ENCODE measurements around the gene SHISA6. TPM values are rescaled to one million over a fixed set of nuclear protein-coding genes. Genes with fewer than 3 reads are reported as not detected.

SHISA6 gene
- total RNA-seq, 1 donor from 2014 or later, result not detected

DNA sequence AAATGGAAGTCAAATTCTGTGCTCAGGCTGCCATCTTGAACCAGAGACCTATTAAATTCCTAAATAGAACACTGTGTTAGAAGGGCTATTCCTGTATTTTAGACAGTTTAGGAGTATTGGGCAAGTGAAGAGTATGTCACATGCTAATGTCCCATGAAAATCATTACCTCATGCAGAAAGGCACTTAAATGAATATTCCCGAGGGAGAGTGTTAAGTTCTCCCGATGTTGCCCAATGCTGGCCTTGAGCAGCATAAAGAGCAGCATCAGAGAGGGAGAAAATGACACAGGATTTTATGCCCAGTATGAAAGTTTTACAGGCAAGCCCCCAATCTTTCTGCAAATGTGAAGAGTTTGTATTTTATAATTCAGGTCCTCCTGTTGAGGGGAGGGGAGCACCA lies 28.2 kb upstream of the SHISA6 start:
- peaks cover 47% of the 10 kb centered on the region for H3K9me3 Mint-ChIP-seq (ENCODE audit: unreplicated experiment)
- TF ChIP-seq, protein P1, sequence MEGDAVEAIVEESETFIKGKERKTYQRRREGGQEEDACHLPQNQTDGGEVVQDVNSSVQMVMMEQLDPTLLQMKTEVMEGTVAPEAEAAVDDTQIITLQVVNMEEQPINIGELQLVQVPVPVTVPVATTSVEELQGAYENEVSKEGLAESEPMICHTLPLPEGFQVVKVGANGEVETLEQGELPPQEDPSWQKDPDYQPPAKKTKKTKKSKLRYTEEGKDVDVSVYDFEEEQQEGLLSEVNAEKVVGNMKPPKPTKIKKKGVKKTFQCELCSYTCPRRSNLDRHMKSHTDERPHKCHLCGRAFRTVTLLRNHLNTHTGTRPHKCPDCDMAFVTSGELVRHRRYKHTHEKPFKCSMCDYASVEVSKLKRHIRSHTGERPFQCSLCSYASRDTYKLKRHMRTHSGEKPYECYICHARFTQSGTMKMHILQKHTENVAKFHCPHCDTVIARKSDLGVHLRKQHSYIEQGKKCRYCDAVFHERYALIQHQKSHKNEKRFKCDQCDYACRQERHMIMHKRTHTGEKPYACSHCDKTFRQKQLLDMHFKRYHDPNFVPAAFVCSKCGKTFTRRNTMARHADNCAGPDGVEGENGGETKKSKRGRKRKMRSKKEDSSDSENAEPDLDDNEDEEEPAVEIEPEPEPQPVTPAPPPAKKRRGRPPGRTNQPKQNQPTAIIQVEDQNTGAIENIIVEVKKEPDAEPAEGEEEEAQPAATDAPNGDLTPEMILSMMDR (IDR thresholded peaks at IDR 0.05), result no peak
- no peaks in the 10 kb centered on the region for H3K36me3 Mint-ChIP-seq (ENCODE audit: unreplicated experiment)

GRCh38 chr17:11216976-11217375 lies 24.0 kb upstream of the SHISA6 start:
- DNase-seq (ENCODE audit: extremely low spot score, unreplicated experiment), result no peak
- Mint-ChIP-seq H3K9me3 (ENCODE audit: unreplicated experiment) (peaks cover 25% of the 10 kb centered on the region), H3K36me3 (ENCODE audit: unreplicated experiment) (no peaks in the 10 kb centered on the region), H3K27ac (ENCODE audit: unreplicated experiment) (no peak overlapping the region), H3K4me3 (ENCODE audit: unreplicated experiment) (no peak overlapping the region), H3K27me3 (ENCODE audit: unreplicated experiment) (no peaks in the 10 kb centered on the region), H3K4me1 (ENCODE audit: unreplicated experiment) (no peaks in the 10 kb centered on the region)
- TF ChIP-seq, protein P1 (IDR thresholded peaks at IDR 0.05), result no peak

More for the DNA sequence above, 28.2 kb upstream of the SHISA6 start:
- H3K4me1 Mint-ChIP-seq (ENCODE audit: unreplicated experiment), result no peaks in the 10 kb centered on the region
- DNase-seq (ENCODE audit: extremely low spot score, unreplicated experiment), result no peak
- no peaks in the 10 kb centered on the region for H3K27me3 Mint-ChIP-seq (ENCODE audit: unreplicated experiment)
- H3K27ac Mint-ChIP-seq (ENCODE audit: unreplicated experiment), result no peak overlapping the region
- H3K4me3 Mint-ChIP-seq (ENCODE audit: unreplicated experiment), result no peak overlapping the region

DNA sequence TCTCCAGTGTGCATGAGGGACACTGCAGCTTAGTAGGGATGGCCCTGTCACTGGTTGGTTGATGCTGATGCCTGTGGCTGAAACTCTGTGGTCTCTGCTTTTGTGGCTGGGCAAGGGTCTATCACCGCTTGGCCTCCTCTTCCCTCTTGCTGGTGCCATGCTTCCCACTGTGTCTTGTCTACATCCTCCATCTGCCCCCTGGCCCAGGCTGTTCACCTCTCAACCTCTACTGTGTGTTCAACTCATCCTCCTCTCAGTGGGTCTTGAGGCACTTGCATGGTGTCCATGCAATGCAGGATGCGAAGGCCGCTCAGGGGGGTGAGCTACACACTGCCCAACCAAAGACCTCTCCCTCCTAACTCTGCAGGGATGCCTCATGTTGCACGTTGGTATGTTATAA lies 19.8 kb upstream of the SHISA6 start:
- Mint-ChIP-seq H3K27me3 (ENCODE audit: unreplicated experiment) (no peaks in the 10 kb centered on the region), H3K9me3 (ENCODE audit: unreplicated experiment) (peaks cover 10% of the 10 kb centered on the region), H3K27ac (ENCODE audit: unreplicated experiment) (no peak overlapping the region), H3K4me1 (ENCODE audit: unreplicated experiment) (no peaks in the 10 kb centered on the region), H3K4me3 (ENCODE audit: unreplicated experiment) (no peak overlapping the region), H3K36me3 (ENCODE audit: unreplicated experiment) (no peaks in the 10 kb centered on the region)
- TF ChIP-seq, protein P1 (IDR thresholded peaks at IDR 0.05), result no peak
- DNase-seq (ENCODE audit: extremely low spot score, unreplicated experiment), result no peak

- TF ChIP-seq, protein P1 (IDR thresholded peaks at IDR 0.05), result no peak
- peaks cover 10% of the 10 kb centered on the region for H3K9me3 Mint-ChIP-seq (ENCODE audit: unreplicated experiment)
Measured at GRCh38 chr17:11221721-11222120, 19.3 kb upstream of the SHISA6 start.

GRCh38 chr17:11238705-11239104 lies 2.3 kb upstream of the SHISA6 start:
- Mint-ChIP-seq H3K27ac (ENCODE audit: unreplicated experiment) (no peak overlapping the region), H3K36me3 (ENCODE audit: unreplicated experiment) (no peaks in the 10 kb centered on the region), H3K4me3 (ENCODE audit: unreplicated experiment) (no peak overlapping the region), H3K27me3 (ENCODE audit: unreplicated experiment) (peaks cover 44% of the 10 kb centered on the region), H3K4me1 (ENCODE audit: unreplicated experiment) (peaks cover 2% of the 10 kb centered on the region), H3K9me3 (ENCODE audit: unreplicated experiment) (no peaks in the 10 kb centered on the region)
- TF ChIP-seq, protein P1 (IDR thresholded peaks at IDR 0.05), result no peak
- no peak for DNase-seq (ENCODE audit: extremely low spot score, unreplicated experiment)

More at GRCh38 chr17:11221721-11222120, 19.3 kb upstream of the SHISA6 start:
- H3K4me3 Mint-ChIP-seq (ENCODE audit: unreplicated experiment), result no peak overlapping the region
- H3K27me3 Mint-ChIP-seq (ENCODE audit: unreplicated experiment), result no peaks in the 10 kb centered on the region
- no peak for DNase-seq (ENCODE audit: extremely low spot score, unreplicated experiment)
- no peaks in the 10 kb centered on the region for H3K4me1 Mint-ChIP-seq (ENCODE audit: unreplicated experiment)
- no peak overlapping the region for H3K27ac Mint-ChIP-seq (ENCODE audit: unreplicated experiment)
- no peaks in the 10 kb centered on the region for H3K36me3 Mint-ChIP-seq (ENCODE audit: unreplicated experiment)

Measured in osteocyte (in vitro differentiated cells).